H1 (cell line): Measurements from ENCODE around the gene AKAP4. TPM values are rescaled to one million over a fixed set of nuclear protein-coding genes. Genes with fewer than 3 reads are reported as not detected.

Source experiments
- CTCF ChIA-PET: fragments of 300-600 bp; sonication (Branson Sonifier 250); formaldehyde crosslinking; loops from one replicate; lab custom pipeline; 2021; ENCODE audit not compliant: partially characterized antibody; lab: Charles Lee
- POLR2A ChIA-PET: fragments of 300-600 bp; sonication (Branson Sonifier 250); formaldehyde crosslinking; loops from one replicate; lab custom pipeline; 2021; ENCODE audit warnings: inconsistent platforms; ENCODE audit not compliant: partially characterized antibody; lab: Charles Lee
- DNase-seq, 2 experiments: peaks; one replicate each; pipeline versions ENCODE4 v3.0.0 to v3.0.0-alpha.2; 2010 to 2022; ENCODE audit warnings: low spot score in 2 of 2, low read depth in 1 of 2, mixed read lengths in 1 of 2
- FAIRE-seq: peaks from 2 replicates; lab custom pipeline; 2011; peaks lifted over from hg19 to GRCh38; lab: Jason Lieb, UNC
- H2AFZ ChIP-seq: 2 replicates; pipeline ENCODE4 v1.8.1; 2012; ENCODE audit warnings: low read length, inconsistent platforms
- H2AK5ac ChIP-seq: 2 replicates; pipeline ENCODE4 v1.6.1; 2013; ENCODE audit warnings: low read depth, low read length
- H2BK120ac ChIP-seq: replicated peaks from 2 replicates; pipeline ENCODE3; 2013; ENCODE audit warnings: low read depth, low read length, inconsistent platforms
- H2BK12ac ChIP-seq: 2 replicates; pipeline ENCODE4 v1.6.1; 2013; ENCODE audit warnings: low read depth, low read length
- H2BK15ac ChIP-seq: 2 replicates; pipeline ENCODE4 v1.6.1; 2013; ENCODE audit warnings: low read length
- H2BK20ac ChIP-seq: 2 replicates; pipeline ENCODE4 v1.6.1; 2013; ENCODE audit warnings: low read length
- H2BK5ac ChIP-seq: 2 replicates; pipeline ENCODE4 v1.6.1; 2013; ENCODE audit warnings: low read depth, low read length
- H3K14ac ChIP-seq: 2 replicates; pipeline ENCODE4 v1.6.1; 2013; ENCODE audit warnings: inconsistent platforms; ENCODE audit not compliant: insufficient read length
- H3K18ac ChIP-seq: 2 replicates; pipeline ENCODE4 v1.6.1; 2013; ENCODE audit warnings: low read length; ENCODE audit errors: extremely low read depth
- H3K23ac ChIP-seq: 2 replicates; pipeline ENCODE4 v1.6.1; 2013; ENCODE audit warnings: inconsistent platforms; ENCODE audit not compliant: insufficient read length
- H3K23me2 ChIP-seq: 2 replicates; pipeline ENCODE4 v1.6.1; 2013; ENCODE audit warnings: low read depth, low read length
- H3K27ac ChIP-seq: 2 replicates; pipeline ENCODE4 v1.6.1; 2011; ENCODE audit warnings: low read depth, low read length, inconsistent platforms
- H3K27me3 ChIP-seq, 4 experiments: replicated peaks in 1 of 4; 1 replicate in 1 of 4; 2 replicates in 3 of 4; pipeline versions ENCODE4 v1.6.1 to v1.8.1; 2011 to 2013; ENCODE audit warnings: low read length in 3 of 4, mild to moderate bottlenecking in 3 of 4, inconsistent platforms in 2 of 4, mixed read lengths in 2 of 4, moderate library complexity in 1 of 4; ENCODE audit not compliant: control insufficient read depth in 3 of 4, insufficient read depth in 3 of 4; ENCODE audit errors: extremely low read depth in 1 of 4
- H3K36me3 ChIP-seq, 4 experiments: 2 replicates each; pipeline versions ENCODE4 v1.6.1 to v1.8.1; 2011 to 2013; ENCODE audit warnings: mild to moderate bottlenecking in 4 of 4, low read length in 3 of 4, moderate library complexity in 2 of 4, control low read depth in 1 of 4, inconsistent platforms in 1 of 4; ENCODE audit not compliant: insufficient read depth in 4 of 4, control insufficient read depth in 2 of 4
- H3K4ac ChIP-seq: replicated peaks from 2 replicates; pipeline ENCODE3; 2013; ENCODE audit warnings: low read length, low read depth, mixed read lengths, inconsistent platforms; ENCODE audit not compliant: insufficient read length
- H3K4me1 ChIP-seq, 4 experiments: replicated peaks in 1 of 4; 1 replicate in 1 of 4; 2 replicates in 3 of 4; pipeline versions ENCODE4 v1.6.1 to v1.8.1; 2011 to 2013; ENCODE audit warnings: low read length in 3 of 4, inconsistent platforms in 2 of 4, mixed read lengths in 1 of 4; ENCODE audit not compliant: insufficient read depth in 4 of 4, control insufficient read depth in 3 of 4
- H3K4me2 ChIP-seq, 2 experiments: 2 replicates each; pipeline versions ENCODE4 v1.6.1 to v1.8.1; 2011 to 2013; ENCODE audit warnings: low read depth in 2 of 2, low read length in 2 of 2, control low read depth in 1 of 2, inconsistent platforms in 1 of 2, mild to moderate bottlenecking in 1 of 2; ENCODE audit not compliant: insufficient read depth in 1 of 2
- H3K4me3 ChIP-seq, 4 experiments: fragments of 200-600, 300-600 bp in 1 of 4; sonication (generic), shearing (Covaris generic), sonication (Bioruptor Twin) in 1 of 4; 2 replicates each; pipeline versions ENCODE4 v1.5.1 to v1.8.1; 2011 to 2016; ENCODE audit warnings: low read length in 4 of 4, low read depth in 3 of 4, control low read depth in 2 of 4, inconsistent platforms in 2 of 4, mild to moderate bottlenecking in 2 of 4, mixed read lengths in 1 of 4, moderate library complexity in 1 of 4; ENCODE audit not compliant: insufficient read depth in 2 of 4; ENCODE audit errors: extremely low read depth in 1 of 4
- H3K56ac ChIP-seq: replicated peaks from 2 replicates; pipeline ENCODE3; 2013; ENCODE audit warnings: low read depth, mild to moderate bottlenecking, mixed read lengths, low read length, inconsistent platforms; ENCODE audit not compliant: insufficient read length
- H3K79me1 ChIP-seq: 2 replicates; pipeline ENCODE4 v1.6.1; 2013; ENCODE audit warnings: low read depth, low read length, control low read depth
- H3K79me2 ChIP-seq, 2 experiments: 2 replicates each; pipeline versions ENCODE4 v1.6.1 to v1.8.1; 2012 to 2013; ENCODE audit warnings: low read length in 2 of 2, mild to moderate bottlenecking in 2 of 2, inconsistent platforms in 1 of 2; ENCODE audit not compliant: insufficient read depth in 2 of 2, control insufficient read depth in 1 of 2
- H3K9ac ChIP-seq, 4 experiments: replicated peaks in 1 of 4; 1 replicate in 1 of 4; 2 replicates in 3 of 4; pipeline versions ENCODE4 v1.6.1 to v1.8.1; 2011 to 2013; ENCODE audit warnings: low read depth in 3 of 4, low read length in 3 of 4, control low read depth in 2 of 4, mild to moderate bottlenecking in 2 of 4, moderate library complexity in 2 of 4, inconsistent platforms in 1 of 4; ENCODE audit errors: extremely low read depth in 1 of 4
- H3K9me3 ChIP-seq, 2 experiments: 2 replicates each; pipeline versions ENCODE4 v1.6.1 to v1.8.1; 2012 to 2013; ENCODE audit warnings: mild to moderate bottlenecking in 2 of 2, moderate library complexity in 2 of 2, control low read depth in 1 of 2, inconsistent platforms in 1 of 2, low read depth in 1 of 2, low read length in 1 of 2, mixed read lengths in 1 of 2; ENCODE audit not compliant: insufficient read depth in 2 of 2
- H4K20me1 ChIP-seq, 2 experiments: replicated peaks in 1 of 2; 2 replicates each; pipeline versions ENCODE3 to v1.8.1; 2011 to 2013; ENCODE audit warnings: inconsistent platforms in 2 of 2, low read length in 2 of 2, mild to moderate bottlenecking in 1 of 2; ENCODE audit not compliant: insufficient read depth in 2 of 2, control insufficient read depth in 1 of 2
- H4K5ac ChIP-seq: 2 replicates; pipeline ENCODE4 v1.6.1; 2013; ENCODE audit warnings: low read length, low read depth, mixed read lengths, inconsistent platforms; ENCODE audit not compliant: insufficient read length
- H4K8ac ChIP-seq: 2 replicates; pipeline ENCODE4 v1.8.0; 2013; ENCODE audit warnings: mild to moderate bottlenecking, moderate library complexity, low read length, inconsistent platforms; ENCODE audit not compliant: insufficient read depth; ENCODE audit errors: extremely low read depth
- H4K91ac ChIP-seq: replicated peaks from 2 replicates; pipeline ENCODE3; 2013; ENCODE audit warnings: low read length, mixed read lengths, inconsistent platforms; ENCODE audit not compliant: insufficient read length
- ATF2 ChIP-seq: IDR thresholded peaks from 2 replicates; pipeline ENCODE4 v1.6.1; 2012; ENCODE audit warnings: low read length, inconsistent platforms
- BACH1 ChIP-seq: IDR thresholded peaks from 2 replicates; pipeline ENCODE4 v1.6.1; 2012; ENCODE audit warnings: low read length, improper control_type of control experiment
- CHD1 ChIP-seq: IDR thresholded peaks from 2 replicates; pipeline ENCODE4 v1.6.1; 2012; ENCODE audit warnings: low read depth, low read length, improper control_type of control experiment
- EGR1 ChIP-seq: IDR thresholded peaks from 2 replicates; pipeline ENCODE4 v1.6.1; 2011; ENCODE audit warnings: low read depth, low read length, borderline replicate concordance
- EP300 ChIP-seq, 2 experiments: IDR thresholded peaks; 1 replicate in 1 of 2; 2 replicates in 1 of 2; pipeline ENCODE4 v1.6.1; 2011 to 2012; ENCODE audit warnings: low read depth in 2 of 2, low read length in 2 of 2, mild to moderate bottlenecking in 2 of 2, borderline replicate concordance in 1 of 2, inconsistent platforms in 1 of 2, moderate library complexity in 1 of 2
- JUN ChIP-seq: IDR thresholded peaks from 2 replicates; pipeline ENCODE4 v1.6.1; 2011; ENCODE audit warnings: low read depth, mild to moderate bottlenecking, improper control_type of control experiment, low read length
- KDM1A ChIP-seq: fragments of 200-600, 300-600 bp; sonication (generic); IDR thresholded peaks from 2 replicates; pipeline ENCODE4 v1.7.1; 2016; ENCODE audit warnings: mild to moderate bottlenecking, low read length, borderline replicate concordance
- MAFK ChIP-seq: IDR thresholded peaks from 2 replicates; pipeline ENCODE4 v1.6.1; 2012; ENCODE audit warnings: low read depth, mild to moderate bottlenecking, improper control_type of control experiment, low read length
- NRF1 ChIP-seq: IDR thresholded peaks from 2 replicates; pipeline ENCODE4 v1.6.1; 2011; ENCODE audit warnings: mild to moderate bottlenecking, low read depth, low read length, improper control_type of control experiment
- RNF2 ChIP-seq: fragments of 200-900, 300-1000 bp; sonication (generic); IDR thresholded peaks from 2 replicates; pipeline ENCODE4 v1.7.1; 2016; ENCODE audit warnings: borderline replicate concordance, low read depth, mild to moderate bottlenecking, antibody characterized with exemption, low read length; ENCODE audit not compliant: poor library complexity, severe bottlenecking; ENCODE audit errors: missing control alignments
- RXRA ChIP-seq: IDR thresholded peaks from 2 replicates; pipeline ENCODE4 v1.6.1; 2011; ENCODE audit warnings: low read depth, mild to moderate bottlenecking, low read length, moderate library complexity; ENCODE audit not compliant: insufficient read depth
- SIN3A ChIP-seq, 2 experiments: IDR thresholded peaks in 1 of 2; conservative IDR thresholded peaks in 1 of 2; 2 replicates each; pipeline ENCODE4 v1.6.1; 2011 to 2012; ENCODE audit warnings: low read length in 2 of 2, improper control_type of control experiment in 1 of 2, low read depth in 1 of 2, mild to moderate bottlenecking in 1 of 2
- SIRT6 ChIP-seq: IDR thresholded peaks from one replicate; pipeline ENCODE4 v1.7.1; 2012; ENCODE audit warnings: low read length, inconsistent platforms
- WGBS, 2 experiments: shearing (Covaris generic) in 1 of 2; methylation state at CpG; one replicate each; pipeline versions ENCODE4 v1.1.6 to v1.1.7; 2013 to 2015; ENCODE audit warnings: low lambda C conversion rate in 2 of 2, mixed read lengths in 2 of 2, inconsistent platforms in 1 of 2, low coverage in 1 of 2, missing lambda C conversion rate in 1 of 2; ENCODE audit not compliant: insufficient replicate concordance in 2 of 2, insufficient coverage in 1 of 2, insufficient read length in 1 of 2; ENCODE audit errors: extremely low coverage in 1 of 2, missing lambda C conversion rate in 1 of 2; 5-methylcytosine and 5-hydroxymethylcytosine counted together
- polyA plus RNA-seq, 7 experiments: library from polyadenylated mRNA; depleted of rRNA in 3 of 7; stranded (reverse) in 5 of 7; unstranded in 2 of 7; fragments of >200 nt in 5 of 7; fragments of 200-250 nt in 2 of 7; gene quantifications; 1 replicate in 5 of 7; 2 replicates in 1 of 7; 4 replicates in 1 of 7; pipeline versions ENCODE4 v1.2.1 to v1.2.3, GENCODE V29; 2011 to 2013; ENCODE audit warnings: missing spikeins in 2 of 7, mixed read lengths in 2 of 7
- total RNA-seq: library from RNA; stranded (reverse); fragmentation: NEBNext Ultra II Directional; extraction: Animal tissue kit (Norgen Biotek cat#: 25700); gene quantifications from 2 replicates; pipeline ENCODE4 v1.2.1, GENCODE V29; 2021

AKAP4 gene
- total and polyA plus RNA-seq, 2 of the 8 experiments (the other 6 are each of a cell fraction or from before 2014, with no cell fraction given) = not detected

GRCh38 chrX:50158593-50158992, 42.2 kb downstream of the AKAP4 start:
- Histone ChIP-seq H3K36me3 (no peaks in the 10 kb centered on the region), H2BK120ac (no peak overlapping the region), H3K14ac (no peak overlapping the region), H2AK5ac (no peak overlapping the region), H3K18ac (no peak overlapping the region), H3K79me1 (no peaks in the 10 kb centered on the region), H3K4ac (no peak overlapping the region), H2BK12ac (no peak overlapping the region), H3K27ac (no peak overlapping the region), H4K20me1 (no peaks in the 10 kb centered on the region), H3K9ac (no peak overlapping the region), H2BK15ac (no peak overlapping the region), H3K27me3 (no peaks in the 10 kb centered on the region), H3K23ac (no peak overlapping the region), H4K5ac (no peak overlapping the region), H3K56ac (no peak overlapping the region), H2BK5ac (no peak overlapping the region), H3K4me3 (no peak overlapping the region), H4K8ac (no peak overlapping the region), H2BK20ac (no peak overlapping the region), H2AFZ (no peak overlapping the region), H3K79me2 (no peaks in the 10 kb centered on the region), H3K23me2 (no peaks in the 10 kb centered on the region), H3K4me1 (no peaks in the 10 kb centered on the region), H3K9me3 (no peaks in the 10 kb centered on the region), H4K91ac (no peak overlapping the region), H3K4me2 (no peak overlapping the region)
- FAIRE-seq (no peak), DNase-seq (no peak)
- ChIA-PET CTCF (no interaction called here), POLR2A (no interaction called here)
- no CpG with 5 or more reads among the region's 1 CpG for whole genome bisulfite sequencing, 2 experiments
- TF ChIP-seq EP300 (IDR thresholded peaks at IDR 0.05; ENCODE audit: borderline replicate concordance in 1 of 2, low read depth in 2 of 2, low read length in 2 of 2) (no peak), RNF2 (no peak), JUN (no peak), NRF1 (no peak), CHD1 (no peak), SIN3A (conservative IDR thresholded peaks at IDR 0.05 in 1 of 2, IDR thresholded peaks at IDR 0.05 in 1 of 2; ENCODE audit: low read depth in 1 of 2, low read length in 2 of 2) (no peak), SIRT6 (no peak), MAFK (no peak), EGR1 (no peak), KDM1A (no peak), RXRA (no peak), BACH1 (no peak), ATF2 (no peak)
